CD4-positive, alpha-beta T cell (primary cell): ENCODE measurements around the gene CCM2L. TPM values are rescaled to one million over a fixed set of nuclear protein-coding genes. Genes with fewer than 3 reads are reported as not detected.

Experiments used
- ATAC-seq: fragments of 200-7000 bp; cut with Tn5 transposase; one replicate; pipeline ENCODE4 v1.10.0; 2022; ENCODE audit warnings: mild to moderate bottlenecking; ENCODE audit not compliant: poor library complexity
- CTCF ChIA-PET: fragments of 350-600 bp; sonication (Branson Sonifier 250); formaldehyde crosslinking; loops from one replicate; lab custom pipeline; 2021; ENCODE audit warnings: antibody characterized with exemption, inconsistent platforms; lab: Charles Lee
- POLR2A ChIA-PET: fragments of 350-600 bp; sonication (Branson Sonifier 250); formaldehyde crosslinking; loops from one replicate; lab custom pipeline; 2021; ENCODE audit warnings: antibody characterized with exemption, inconsistent platforms; lab: Charles Lee
- DNase-seq, 14 experiments: peaks; one replicate each; pipeline ENCODE4 v3.0.0-alpha.2; 2013 to 2020; ENCODE audit warnings: mixed read lengths in 2 of 14
- H3K27ac ChIP-seq, 2 donors: one replicate each; pipeline versions ENCODE4 v1.5.1 to v1.7.0; 2013; ENCODE audit warnings: low read length in 2 of 2, low read depth in 1 of 2, mild to moderate bottlenecking in 1 of 2
- H3K27me3 ChIP-seq, 2 experiments: 1 replicate in 1 of 2; 2 replicates in 1 of 2; pipeline versions ENCODE4 v1.6.1 to v1.7.0; 2013; ENCODE audit warnings: low read length in 2 of 2, control low read depth in 1 of 2, mild to moderate bottlenecking in 1 of 2, moderate library complexity in 1 of 2; ENCODE audit not compliant: insufficient read depth in 2 of 2, control insufficient read depth in 1 of 2
- H3K36me3 ChIP-seq: one replicate; pipeline ENCODE4 v1.6.1; 2013; ENCODE audit warnings: low read length, control low read depth; ENCODE audit not compliant: insufficient read depth
- H3K4me1 ChIP-seq: one replicate; pipeline ENCODE4 v1.6.1; 2013; ENCODE audit warnings: low read length, control low read depth; ENCODE audit not compliant: insufficient read depth
- H3K4me3 ChIP-seq: one replicate; pipeline ENCODE4 v1.5.1; 2013; ENCODE audit warnings: mild to moderate bottlenecking, low read length, moderate library complexity
- H3K9me3 ChIP-seq, 2 experiments: 1 replicate in 1 of 2; 2 replicates in 1 of 2; pipeline versions ENCODE4 v1.6.1 to v1.7.0; 2013; ENCODE audit warnings: low read length in 2 of 2, mild to moderate bottlenecking in 2 of 2, control low read depth in 1 of 2, moderate library complexity in 1 of 2; ENCODE audit not compliant: control insufficient read depth in 1 of 2, insufficient read depth in 1 of 2
- H3K27ac Mint-ChIP-seq: one replicate; pipeline ENCODE4 v1.8.0; 2020; ENCODE audit warnings: mixed read lengths
- H3K27me3 Mint-ChIP-seq: one replicate; pipeline ENCODE4 v1.8.0; 2021; ENCODE audit warnings: mixed read lengths
- H3K36me3 Mint-ChIP-seq: one replicate; pipeline ENCODE4 v1.8.0; 2021; ENCODE audit warnings: low read depth, mixed read lengths
- H3K4me1 Mint-ChIP-seq: one replicate; pipeline ENCODE4 v1.8.0; 2021; ENCODE audit warnings: low read depth, mixed read lengths
- H3K4me3 Mint-ChIP-seq: one replicate; pipeline ENCODE4 v1.8.0; 2020; ENCODE audit warnings: mild to moderate bottlenecking, mixed read lengths
- H3K9me3 Mint-ChIP-seq: one replicate; pipeline ENCODE4 v1.8.0; 2020; ENCODE audit warnings: mixed read lengths
- intact Hi-C, 2 experiments: fragments of 100-400 bp; cut with DNase I in 1 of 2; cut with micrococcal nuclease in 1 of 2; formaldehyde crosslinking; loops; one replicate each; pipeline versions ENCODE4 v1.15.1 to v1.9.0; 2023 to 2025; cut with DNase I, micrococcal nuclease
- total RNA-seq, 174 experiments: library from RNA in 2 of 174; stranded (reverse) in 2 of 174; gene quantifications; one replicate each; pipeline ENCODE4 v1.2.3 and lab custom pipeline; 2021 to 2026
- TF ChIP-seq, protein P1 (sequence below): fragments of 200-600 bp; IDR thresholded peaks from one replicate; pipeline ENCODE4 v1.8.0; 2022; ENCODE audit warnings: antibody characterized with exemption, mild to moderate bottlenecking

The CCM2L gene
- total RNA-seq, 2 experiments from 2014 or later: not detected

DNA sequence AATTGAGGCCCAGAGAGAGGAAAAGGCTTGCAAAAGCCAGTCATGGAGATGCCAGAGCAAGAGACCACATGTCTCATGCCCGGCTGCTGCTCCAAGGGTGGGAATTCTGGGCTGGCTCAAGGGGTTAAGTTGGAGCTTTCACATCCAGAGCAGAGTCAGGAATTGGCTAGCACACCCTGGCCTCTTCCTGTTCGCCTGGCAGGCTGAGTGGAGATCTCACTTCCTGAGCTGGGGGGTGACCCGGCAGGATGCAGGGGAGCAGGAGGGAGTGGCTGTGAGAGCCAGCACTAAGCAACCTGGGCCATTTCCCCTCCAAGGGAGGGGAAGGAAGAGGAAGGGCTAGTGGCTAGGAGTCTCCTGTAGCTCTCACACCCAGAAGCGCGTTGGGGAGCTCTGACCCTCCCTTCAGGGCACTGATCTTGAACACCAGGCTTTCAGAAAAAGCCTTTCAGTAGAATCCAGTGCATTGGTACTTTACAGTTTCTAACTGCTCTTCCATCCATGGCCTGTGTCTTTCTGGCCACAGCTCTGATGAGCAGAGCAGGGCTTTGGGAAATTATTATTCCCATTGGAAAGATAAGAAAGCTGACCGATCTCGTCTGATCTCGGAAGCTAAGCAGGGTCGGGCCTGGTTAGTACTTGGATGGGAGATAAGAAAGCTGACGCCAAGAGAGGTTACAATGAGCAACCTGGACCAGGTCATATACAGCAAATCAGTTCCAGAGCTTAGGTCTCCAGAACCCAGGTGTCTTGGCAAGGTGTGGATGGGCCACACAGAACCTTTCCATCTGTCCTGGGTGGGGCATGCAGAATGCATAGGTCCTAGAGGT, 2.2 kb upstream of the CCM2L start:
- Mint-ChIP-seq H3K36me3 (no peaks in the 10 kb centered on the region), H3K9me3 (no peaks in the 10 kb centered on the region), H3K4me1 (no peaks in the 10 kb centered on the region), H3K27ac (no peak overlapping the region), H3K27me3 (peaks cover 21% of the 10 kb centered on the region), H3K4me3 (no peak overlapping the region)
- ChIA-PET CTCF (no interaction called here), POLR2A (no interaction called here)
- TF ChIP-seq, protein P1, sequence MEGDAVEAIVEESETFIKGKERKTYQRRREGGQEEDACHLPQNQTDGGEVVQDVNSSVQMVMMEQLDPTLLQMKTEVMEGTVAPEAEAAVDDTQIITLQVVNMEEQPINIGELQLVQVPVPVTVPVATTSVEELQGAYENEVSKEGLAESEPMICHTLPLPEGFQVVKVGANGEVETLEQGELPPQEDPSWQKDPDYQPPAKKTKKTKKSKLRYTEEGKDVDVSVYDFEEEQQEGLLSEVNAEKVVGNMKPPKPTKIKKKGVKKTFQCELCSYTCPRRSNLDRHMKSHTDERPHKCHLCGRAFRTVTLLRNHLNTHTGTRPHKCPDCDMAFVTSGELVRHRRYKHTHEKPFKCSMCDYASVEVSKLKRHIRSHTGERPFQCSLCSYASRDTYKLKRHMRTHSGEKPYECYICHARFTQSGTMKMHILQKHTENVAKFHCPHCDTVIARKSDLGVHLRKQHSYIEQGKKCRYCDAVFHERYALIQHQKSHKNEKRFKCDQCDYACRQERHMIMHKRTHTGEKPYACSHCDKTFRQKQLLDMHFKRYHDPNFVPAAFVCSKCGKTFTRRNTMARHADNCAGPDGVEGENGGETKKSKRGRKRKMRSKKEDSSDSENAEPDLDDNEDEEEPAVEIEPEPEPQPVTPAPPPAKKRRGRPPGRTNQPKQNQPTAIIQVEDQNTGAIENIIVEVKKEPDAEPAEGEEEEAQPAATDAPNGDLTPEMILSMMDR: no peak
- Histone ChIP-seq H3K4me1 (no peaks in the 10 kb centered on the region), H3K36me3 (no peaks in the 10 kb centered on the region), H3K4me3 (no peak overlapping the region), H3K27me3 (peaks cover 0 to 6% of the 10 kb centered on the region in 2 experiments), H3K9me3 (no peaks in the 10 kb centered on the region), H3K27ac (no peak overlapping the region)
- DNase-seq: no peak
- intact Hi-C loops: no loop called here
- no peak for ATAC-seq

GRCh38 chr20:32009564-32009963, 674 bp upstream of the CCM2L start:
- no peaks in the 10 kb centered on the region for H3K4me1 Mint-ChIP-seq
- intact Hi-C loops: no loop called here
- no peak for ATAC-seq
- ChIA-PET POLR2A (no interaction called here), CTCF (no interaction called here)
- TF ChIP-seq, protein P1: no peak
- Histone ChIP-seq H3K27me3 (peaks cover 0 to 6% of the 10 kb centered on the region in 2 experiments), H3K27ac (no peak overlapping the region), H3K36me3 (no peaks in the 10 kb centered on the region), H3K9me3 (no peaks in the 10 kb centered on the region), H3K4me1 (no peaks in the 10 kb centered on the region), H3K4me3 (no peak overlapping the region)
- H3K36me3 Mint-ChIP-seq: no peaks in the 10 kb centered on the region
- H3K4me3 Mint-ChIP-seq: no peak overlapping the region
- peaks cover 25% of the 10 kb centered on the region for H3K27me3 Mint-ChIP-seq
- DNase-seq: no peak
- no peaks in the 10 kb centered on the region for H3K9me3 Mint-ChIP-seq
- H3K27ac Mint-ChIP-seq: no peak overlapping the region

DNA sequence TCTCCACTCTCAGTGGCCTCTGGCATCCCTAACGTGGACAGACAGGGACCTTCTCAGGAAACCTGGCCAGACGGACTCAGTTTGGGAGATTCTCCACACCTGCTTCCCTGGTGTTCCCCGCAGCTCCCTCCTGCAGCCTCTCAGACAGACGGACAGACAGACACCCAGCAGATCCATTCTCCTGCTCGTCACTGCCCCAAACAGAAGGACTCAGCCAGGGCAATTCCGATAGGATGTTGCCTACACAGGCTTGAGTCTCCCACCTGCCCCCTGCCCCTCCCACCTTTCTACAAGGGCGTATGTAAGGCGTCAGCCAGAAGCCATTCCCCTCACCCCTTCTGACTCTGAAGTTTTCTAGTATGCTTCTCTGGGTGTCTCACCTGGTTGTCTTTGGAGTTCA, 428 bp downstream of the CCM2L start:
- Histone ChIP-seq H3K4me3 (no peak overlapping the region), H3K4me1 (no peaks in the 10 kb centered on the region), H3K36me3 (no peaks in the 10 kb centered on the region), H3K27me3 (peaks cover 6 to 10% of the 10 kb centered on the region in 2 experiments), H3K27ac (no peak overlapping the region), H3K9me3 (no peaks in the 10 kb centered on the region)
- Mint-ChIP-seq H3K27me3 (peaks cover 36% of the 10 kb centered on the region), H3K4me3 (no peak overlapping the region), H3K9me3 (no peaks in the 10 kb centered on the region), H3K4me1 (no peaks in the 10 kb centered on the region), H3K27ac (no peak overlapping the region), H3K36me3 (no peaks in the 10 kb centered on the region)
- CTCF ChIA-PET: no interaction called here
- no peak for DNase-seq
- TF ChIP-seq, protein P1: no peak
- intact Hi-C loops: no loop called here
- no peak for ATAC-seq
- POLR2A ChIA-PET: no interaction called here
